Measurements from ENCODE around the gene GAMT. TPM values are rescaled to one million over a fixed set of nuclear protein-coding genes. Genes with fewer than 3 reads are reported as not detected.

Gene GAMT
- total RNA-seq, 4 donors from 2014 or later, result 33.8 to 72.0 (median 46.0) TPM

GRCh38 chr19:1434040-1434366 is 32.7 kb upstream of the GAMT start:
- TF ChIP-seq POLR2A (IDR thresholded peaks at IDR 0.05), result no peak
- no peak for TF ChIP-seq CTCF (IDR thresholded peaks at IDR 0.05)
- intact Hi-C loops (cut with DNase I; ENCODE audit: low total_unique reads), result no loop called here
- no peak overlapping the region for H3K4me3 ChIP-seq (ENCODE audit: low read depth, poor library complexity, severe bottlenecking)
- no peak for DNase-seq (ENCODE audit: low spot score in 2 of 2)
- 87 to 95% methylated on average over 17 of the region's 17 CpGs for WGBS, 2 donors

- no peak for DNase-seq (ENCODE audit: low spot score in 2 of 2)
- no peak for TF ChIP-seq CTCF (IDR thresholded peaks at IDR 0.05)
- no peak for TF ChIP-seq POLR2A (IDR thresholded peaks at IDR 0.05)
- H3K4me3 ChIP-seq (ENCODE audit: low read depth, poor library complexity, severe bottlenecking), result no peak overlapping the region
- 84 to 89% methylated on average over 31 to 33 of the region's 47 CpGs for WGBS, 2 donors
- intact Hi-C loops (cut with DNase I; ENCODE audit: low total_unique reads), result no loop called here
Measured at GRCh38 chr19:1433119-1434039, 32.0 kb upstream of the GAMT start.

GRCh38 chr19:1432507-1432887 is 31.2 kb upstream of the GAMT start:
- H3K4me3 ChIP-seq (ENCODE audit: low read depth, poor library complexity, severe bottlenecking), result no peak overlapping the region
- intact Hi-C loops (cut with DNase I; ENCODE audit: low total_unique reads), result no loop called here
- 90 to 92% methylated on average over 16 of the region's 16 CpGs for WGBS, 2 donors
- no peak for DNase-seq (ENCODE audit: low spot score in 2 of 2)
- TF ChIP-seq POLR2A (IDR thresholded peaks at IDR 0.05), result no peak
- TF ChIP-seq CTCF (IDR thresholded peaks at IDR 0.05), result no peak

- H3K4me3 ChIP-seq (ENCODE audit: low read depth, poor library complexity, severe bottlenecking), result no peak overlapping the region
- TF ChIP-seq POLR2A (IDR thresholded peaks at IDR 0.05) (no peak), CTCF (IDR thresholded peaks at IDR 0.05) (no peak)
- intact Hi-C loops (cut with DNase I; ENCODE audit: low total_unique reads), result no loop called here
- 92 to 93% methylated on average over 21 to 22 of the region's 24 CpGs for WGBS, 2 donors
- no peak for DNase-seq (ENCODE audit: low spot score in 2 of 2)
Measured at GRCh38 chr19:1431759-1432506, 30.6 kb upstream of the GAMT start.

- H3K4me3 ChIP-seq (ENCODE audit: low read depth, poor library complexity, severe bottlenecking), result no peak overlapping the region
- no peak for TF ChIP-seq POLR2A (IDR thresholded peaks at IDR 0.05)
- intact Hi-C loops (cut with DNase I; ENCODE audit: low total_unique reads), result no loop called here
- 90 to 94% methylated on average over 14 of the region's 14 CpGs for WGBS, 2 donors
- DNase-seq (ENCODE audit: low spot score in 2 of 2), result no peak
Measured at GRCh38 chr19:1430246-1430645, 28.9 kb upstream of the GAMT start.

GRCh38 chr19:1429750-1430149 is 28.4 kb upstream of the GAMT start:
- TF ChIP-seq POLR2A (IDR thresholded peaks at IDR 0.05) (no peak), CTCF (IDR thresholded peaks at IDR 0.05) (no peak)
- DNase-seq (ENCODE audit: low spot score in 2 of 2), result no peak
- intact Hi-C loops (cut with DNase I; ENCODE audit: low total_unique reads), result no loop called here
- H3K4me3 ChIP-seq (ENCODE audit: low read depth, poor library complexity, severe bottlenecking), result no peak overlapping the region
- WGBS, 2 donors, result 89 to 91% methylated on average over 14 of the region's 14 CpGs
